Adrenal gland (tissue), 12 donors: ENCODE results near the gene MYZAP. TPM values are rescaled to one million over a fixed set of nuclear protein-coding genes. Genes with fewer than 3 reads are reported as not detected.

Source experiments
- DNase-seq, 7 donors: peaks; one replicate each; pipeline ENCODE4 v3.0.0-alpha.2; 2019 to 2020
- H3K27ac ChIP-seq, 5 donors: fragments of 200-600 bp; sonication (generic) in 4 of 5; 1 replicate in 3 of 5; 2 replicates in 2 of 5; pipeline versions ENCODE4 v1.5.1 to v1.8.0; 2016 to 2020; ENCODE audit warnings: mild to moderate bottlenecking in 1 of 5
- H3K27me3 ChIP-seq: fragments of 200-600 bp; 2 replicates; pipeline ENCODE4 v1.8.0; 2021
- H3K36me3 ChIP-seq, 2 donors: fragments of 200-600 bp; replicated peaks in 1 of 2; 1 replicate in 1 of 2; 2 replicates in 1 of 2; pipeline versions ENCODE4 v1.5.1 to v1.8.0; 2018 to 2022
- H3K4me1 ChIP-seq, 2 donors: fragments of 200-600 bp; replicated peaks in 1 of 2; 1 replicate in 1 of 2; 2 replicates in 1 of 2; pipeline versions ENCODE4 v1.5.1 to v1.8.0; 2018 to 2021
- H3K4me3 ChIP-seq, 4 donors: fragments of 200-600 bp; sonication (generic) in 3 of 4; one replicate each; pipeline ENCODE4 v1.5.1; 2016 to 2018
- H3K9me3 ChIP-seq, 3 donors: fragments of 200-600 bp; sonication (generic) in 1 of 3; replicated peaks in 1 of 3; 1 replicate in 2 of 3; 2 replicates in 1 of 3; pipeline versions ENCODE4 v1.5.1 to v1.8.0; 2016 to 2021
- CTCF ChIP-seq, 6 experiments: fragments of 450-650 bp in 4 of 6; fragments of 200-600 bp in 2 of 6; sonication (generic) in 1 of 6; IDR thresholded peaks; 1 replicate in 5 of 6; 2 replicates in 1 of 6; pipeline versions ENCODE4 v1.5.1 to v1.8.0; 2016 to 2021; ENCODE audit warnings: antibody characterized with exemption in 6 of 6, mild to moderate bottlenecking in 2 of 6, moderate library complexity in 1 of 6
- POLR2A ChIP-seq, 2 donors: fragments of 450-650 bp; IDR thresholded peaks; one replicate each; pipeline ENCODE4 v1.6.1; 2017; ENCODE audit warnings: antibody characterized with exemption in 2 of 2, mild to moderate bottlenecking in 2 of 2, moderate library complexity in 1 of 2
- WGBS, 4 donors: extraction: QIAGEN DNeasy Blood & Tissue Kit in 2 of 4; methylation state at CpG; one replicate each; pipeline versions ENCODE4 v1.1.5 to v1.1.7; 2013 to 2017; 5-methylcytosine and 5-hydroxymethylcytosine counted together
- intact Hi-C, 2 donors: fragments of 100-400 bp; cut with DNase I; formaldehyde crosslinking; loops; one replicate each; pipeline versions ENCODE4 v1.14.1 to v1.15.0; 2022 to 2023
- polyA plus RNA-seq, 3 donors: library from polyadenylated mRNA; stranded (reverse); fragments of 200-250 nt in 2 of 3; fragments of 350-450 nt in 1 of 3; fragmentation: Illumina TruSeq in 1 of 3; extraction: RNeasy Lipid Tissue Mini Kit (QIAGEN cat#74804) in 1 of 3; gene quantifications; one replicate each; pipeline ENCODE4 v1.2.3, GENCODE V29; 2013 to 2014
- total RNA-seq, 9 donors: library from RNA; depleted of rRNA in 4 of 9; stranded (reverse); fragments of >200 nt in 4 of 9; fragments of 120-200 nt in 1 of 9; fragmentation: NEBNext Ultra II Directional in 1 of 9; extraction: Animal tissue kit (Norgen Biotek cat#: 25700) in 1 of 9; gene quantifications; one replicate each; pipeline versions ENCODE4 v1.1.0 to v1.2.4, GENCODE V29; 2013 to 2023
- donor health status: healthy with polysubstance abuse.
- donor health status: Bipolar disorder and iron deficiency.
- donor health status: DM: yes; HTN: yes; CAD: no.
- donor health status: DM: no; HTN: no; CAD: no.
- donor health status: DM: no; HTN: no; CAD: no.
- donor health status: DM: yes; HTN: yes; CAD: no.

MYZAP gene
- total and polyA plus RNA-seq, 12 donors, result 21.4 to 176 (median 70.6) TPM

- intact Hi-C loops, result loop anchor here in 1 of 2 donors (10.0 kb wide), 1 partner anchor 509 kb away; the partner anchor contains the start of gene ALDH1A2
- Histone ChIP-seq H3K4me3 (no peak overlapping the region), H3K27me3 (no peaks in the 10 kb centered on the region), H3K27ac (no peak overlapping the region), H3K9me3 (no peaks in the 10 kb centered on the region), H3K36me3 (no peaks in the 10 kb centered on the region), H3K4me1 (peaks cover 0 to 24% of the 10 kb centered on the region in 2 donors)
- peak in 1 of 7 donors; percentile 8 for DNase-seq
- TF ChIP-seq POLR2A (IDR thresholded peaks at IDR 0.05), result no peak
- no peak for TF ChIP-seq CTCF (IDR thresholded peaks at IDR 0.05)
- 86 to 99% (median 94%) methylated on average over 9 of the region's 9 CpGs for WGBS, 4 donors
Observed at GRCh38 chr15:57556040-57556439, 35.7 kb upstream of the MYZAP start.

GRCh38 chr15:57557267-57557666 is 34.4 kb upstream of the MYZAP start:
- intact Hi-C loops, result loop anchor here in 1 of 2 donors (10.0 kb wide), 1 partner anchor 508 kb away; the partner anchor contains the start of gene ALDH1A2
- Histone ChIP-seq H3K4me3 (no peak overlapping the region), H3K9me3 (no peaks in the 10 kb centered on the region), H3K27me3 (no peaks in the 10 kb centered on the region), H3K36me3 (no peaks in the 10 kb centered on the region), H3K4me1 (peaks cover 3 to 33% of the 10 kb centered on the region in 2 donors), H3K27ac (no peak overlapping the region)
- 86 to 96% (median 94%) methylated on average over 3 of the region's 3 CpGs for WGBS, 4 donors
- DNase-seq, result no peak
- TF ChIP-seq POLR2A (IDR thresholded peaks at IDR 0.05), result no peak
- TF ChIP-seq CTCF (IDR thresholded peaks at IDR 0.05), result no peak

GRCh38 chr15:57557810-57558209 is 33.9 kb upstream of the MYZAP start:
- Histone ChIP-seq H3K27ac (no peak overlapping the region), H3K4me1 (peaks cover 3 to 37% of the 10 kb centered on the region in 2 donors), H3K36me3 (no peaks in the 10 kb centered on the region), H3K27me3 (no peaks in the 10 kb centered on the region), H3K4me3 (no peak overlapping the region), H3K9me3 (no peaks in the 10 kb centered on the region)
- 89 to 93% (median 91%) methylated on average over 6 of the region's 6 CpGs for WGBS, 4 donors
- TF ChIP-seq CTCF (IDR thresholded peaks at IDR 0.05), result no peak
- no peak for TF ChIP-seq POLR2A (IDR thresholded peaks at IDR 0.05)
- DNase-seq, result no peak
- intact Hi-C loops, result loop anchor here in 1 of 2 donors (10.0 kb wide), 1 partner anchor 507 kb away; the partner anchor contains the start of gene ALDH1A2

- intact Hi-C loops, result loop anchor here (5.0 to 10.0 kb wide), 2 partner anchors 52 to 505 kb away; partner anchors contain the start of gene ALDH1A2 (in 1 of the 2)
- peak; percentile 54 to 87 (median 70) for DNase-seq
- Histone ChIP-seq H3K9me3 (no peaks in the 10 kb centered on the region), H3K4me1 (peaks cover 3 to 29% of the 10 kb centered on the region in 2 donors), H3K4me3 (no peak overlapping the region), H3K27me3 (no peaks in the 10 kb centered on the region), H3K27ac (no peak overlapping the region), H3K36me3 (no peaks in the 10 kb centered on the region)
- WGBS, 4 donors, result 18 to 33% (median 23%) methylated on average over 5 of the region's 5 CpGs
- TF ChIP-seq POLR2A (IDR thresholded peaks at IDR 0.05), result no peak
- peak; percentile 76 to 86 (median 81) for TF ChIP-seq CTCF (IDR thresholded peaks at IDR 0.05)
Observed at GRCh38 chr15:57559875-57560274, 31.8 kb upstream of the MYZAP start.
